ENCODE results near the gene ZNF710. TPM values are rescaled to one million over a fixed set of nuclear protein-coding genes. Genes with fewer than 3 reads are reported as not detected.

The ZNF710 gene
- total and polyA plus RNA-seq, 2 of the 8 experiments (the other 6 are each of a cell fraction or from before 2014, with no cell fraction given): 10.5 to 24.0 TPM

- H3K18ac ChIP-seq (ENCODE audit: extremely low read depth, low read length): peak within 1 kb of the TSS; percentile 90
- H4K20me1 ChIP-seq (replicated peaks in 1 of 2; ENCODE audit: control insufficient read depth in 1 of 2, insufficient read depth in 2 of 2, low read length in 2 of 2): peaks cover 3 to 11% of the 10 kb centered on the region in 2 experiments
- no peak within 1 kb of the TSS for H2BK120ac ChIP-seq (replicated peaks; ENCODE audit: low read depth, low read length)
- H4K91ac ChIP-seq (replicated peaks; ENCODE audit: insufficient read length, low read length): peak within 1 kb of the TSS; percentile 72
- WGBS, 2 experiments (ENCODE audit: extremely low coverage in 1 of 2, insufficient coverage in 1 of 2, insufficient read length in 1 of 2, insufficient replicate concordance in 2 of 2, low coverage in 1 of 2, low lambda C conversion rate in 2 of 2, missing lambda C conversion rate in 1 of 2): 1% methylated on average over 47 of the region's 104 CpGs; no CpG with 5 or more reads in 1 of the 2 experiments
- FAIRE-seq: no peak
- H3K9ac ChIP-seq (replicated peaks in 1 of 4; ENCODE audit: extremely low read depth in 1 of 4, low read depth in 3 of 4, low read length in 3 of 4): peak within 1 kb of the TSS; percentile 75 to 97 (median 80)
- H2BK5ac ChIP-seq (ENCODE audit: low read depth, low read length): no peak within 1 kb of the TSS
- H3K4me1 ChIP-seq (replicated peaks in 1 of 4; ENCODE audit: control insufficient read depth in 3 of 4, insufficient read depth in 4 of 4, low read length in 3 of 4): peaks cover 0 to 15% (median 9%) of the 10 kb centered on the region in 4 experiments; a peak in 6 of 7 replicates
- H3K23me2 ChIP-seq (ENCODE audit: low read depth, low read length): peaks cover 9% of the 10 kb centered on the region
- H3K79me1 ChIP-seq (ENCODE audit: low read depth, low read length): peaks cover 2% of the 10 kb centered on the region; the same call in 1 of the 2 replicates
- H4K8ac ChIP-seq (ENCODE audit: extremely low read depth, insufficient read depth, low read length): peak within 1 kb of the TSS; percentile 91
- H3K4me2 ChIP-seq (ENCODE audit: insufficient read depth in 1 of 2, low read depth in 2 of 2, low read length in 2 of 2): peak within 1 kb of the TSS; percentile 85 to 88
- H3K14ac ChIP-seq (ENCODE audit: insufficient read length): no peak within 1 kb of the TSS
- H2BK12ac ChIP-seq (ENCODE audit: low read depth, low read length): peak within 1 kb of the TSS; percentile 75; the same call in 1 of the 2 replicates
- CTCF ChIA-PET (ENCODE audit: partially characterized antibody): interaction anchor here (0.6 to 7.2 kb wide), 9 partner anchors 15 to 364 kb away, joined by 3 to 56 read pairs (median 3); no protein-coding TSS in a partner anchor
- H2BK20ac ChIP-seq (ENCODE audit: low read length): no peak within 1 kb of the TSS
- peak within 1 kb of the TSS; percentile 3 for H3K4ac ChIP-seq (replicated peaks; ENCODE audit: insufficient read length, low read depth, low read length)
- H3K23ac ChIP-seq (ENCODE audit: insufficient read length): no peak within 1 kb of the TSS
- H4K5ac ChIP-seq (ENCODE audit: insufficient read length, low read depth, low read length): peak within 1 kb of the TSS; percentile 78
- peaks cover 0 to 21% (median 13%) of the 10 kb centered on the region in 4 experiments; a peak in 6 of 7 replicates for H3K27me3 ChIP-seq (replicated peaks in 1 of 4; ENCODE audit: control insufficient read depth in 3 of 4, extremely low read depth in 1 of 4, insufficient read depth in 3 of 4, low read length in 3 of 4)
- H3K4me3 ChIP-seq (ENCODE audit: extremely low read depth in 1 of 4, insufficient read depth in 2 of 4, low read depth in 3 of 4, low read length in 4 of 4): peak within 1 kb of the TSS; percentile 70 to 85 (median 76)
- no peaks in the 10 kb centered on the region; a peak in 1 of 4 replicates for H3K79me2 ChIP-seq (ENCODE audit: control insufficient read depth in 1 of 2, insufficient read depth in 2 of 2, low read length in 2 of 2)
- H3K56ac ChIP-seq (replicated peaks; ENCODE audit: insufficient read length, low read depth, low read length): peak within 1 kb of the TSS; percentile 23
- H3K27ac ChIP-seq (ENCODE audit: low read depth, low read length): peak within 1 kb of the TSS; percentile 62; the same call in 1 of the 2 replicates
- H2AFZ ChIP-seq (ENCODE audit: low read length): peak within 1 kb of the TSS; percentile 94
- H2BK15ac ChIP-seq (ENCODE audit: low read length): peak within 1 kb of the TSS; percentile 99
- no peak within 1 kb of the TSS for H2AK5ac ChIP-seq (ENCODE audit: low read depth, low read length)
- POLR2A ChIA-PET (ENCODE audit: partially characterized antibody): interaction anchor here (0.6 to 1.6 kb wide), 12 partner anchors 15 to 448 kb away, joined by 3 to 7 read pairs (median 4); partner anchors contain the start of gene SEMA4B
- H3K9me3 ChIP-seq (ENCODE audit: insufficient read depth in 2 of 2, low read depth in 1 of 2, low read length in 1 of 2): no peaks in the 10 kb centered on the region
- H3K36me3 ChIP-seq (ENCODE audit: control insufficient read depth in 2 of 4, insufficient read depth in 4 of 4, low read length in 3 of 4): no peaks in the 10 kb centered on the region
- peak in 1 of 2 experiments; percentile 88 for DNase-seq (ENCODE audit: low read depth in 1 of 2, low spot score in 2 of 2)
- no peak for TF ChIP-seq BCL11A (IDR thresholded peaks at IDR 0.05; ENCODE audit: low read depth in 2 of 2, low read length in 2 of 2)
- TF ChIP-seq NRF1 (IDR thresholded peaks at IDR 0.05; ENCODE audit: low read depth, low read length): no peak
- no peak for TF ChIP-seq SUZ12 (IDR thresholded peaks at IDR 0.05; ENCODE audit: low read length)
- no peak for TF ChIP-seq RNF2 (IDR thresholded peaks at IDR 0.05; ENCODE audit: borderline replicate concordance, low read depth, low read length, missing control alignments, poor library complexity, severe bottlenecking)
- TF ChIP-seq TCF12 (IDR thresholded peaks at IDR 0.05; ENCODE audit: low read depth, low read length): 0 out of 2 replicates have a peak, but pooled peaks have one; percentile 15
- TF ChIP-seq HDAC2 (IDR thresholded peaks at IDR 0.05; ENCODE audit: borderline replicate concordance in 1 of 2, low read depth in 2 of 2, low read length in 2 of 2): 0 out of 4 replicates have a peak, but pooled peaks of 1 of the 2 experiments have one; percentile 35
- TF ChIP-seq SIX5 (IDR thresholded peaks at IDR 0.05; ENCODE audit: low read depth, low read length): no peak
- peak; percentile 81 for TF ChIP-seq PHF8 (conservative IDR thresholded peaks at IDR 0.05; ENCODE audit: low read depth, low read length)
- no peak for TF ChIP-seq CTBP2 (IDR thresholded peaks at IDR 0.05; ENCODE audit: borderline replicate concordance, insufficient read depth, insufficient read length, low read length)
Observed at GRCh38 chr15:90101969-90102890, 101.1 kb downstream of the ZNF710 start, which contains the start of gene IDH2. IDH2 (minus strand) TSS chr15:90102468; CDS start chr15:90102390, 78 bp downstream.

All from H1 (cell line).